ENCODE data around the gene GATAD1. TPM values are rescaled to one million over a fixed set of nuclear protein-coding genes. Genes with fewer than 3 reads are reported as not detected.

Gene GATAD1
- total and polyA plus RNA-seq, 2 of the 8 experiments (the other 6 are each of a cell fraction or from before 2014, with no cell fraction given): 17.1 to 34.7 TPM

DNA sequence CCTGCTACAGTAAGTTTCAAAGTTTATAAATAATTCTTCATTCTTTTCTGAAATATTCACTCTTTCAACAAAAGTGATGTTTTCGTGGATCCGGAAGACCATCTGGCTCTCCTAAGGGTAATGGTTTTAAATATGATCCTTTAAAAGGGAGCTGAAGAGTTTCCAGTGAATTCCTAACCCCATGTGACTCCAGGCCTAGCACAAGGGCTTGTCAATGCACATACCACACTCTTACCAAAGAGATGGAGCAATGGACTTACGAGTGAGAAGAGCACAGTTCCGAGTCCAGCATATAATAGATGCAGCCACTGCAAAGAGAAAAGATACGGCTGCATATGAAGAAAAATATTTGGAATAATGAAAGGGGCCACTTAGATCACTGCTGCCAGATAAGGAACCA is 32.1 kb upstream of the GATAD1 start (continued):
- TF ChIP-seq, protein P1, sequence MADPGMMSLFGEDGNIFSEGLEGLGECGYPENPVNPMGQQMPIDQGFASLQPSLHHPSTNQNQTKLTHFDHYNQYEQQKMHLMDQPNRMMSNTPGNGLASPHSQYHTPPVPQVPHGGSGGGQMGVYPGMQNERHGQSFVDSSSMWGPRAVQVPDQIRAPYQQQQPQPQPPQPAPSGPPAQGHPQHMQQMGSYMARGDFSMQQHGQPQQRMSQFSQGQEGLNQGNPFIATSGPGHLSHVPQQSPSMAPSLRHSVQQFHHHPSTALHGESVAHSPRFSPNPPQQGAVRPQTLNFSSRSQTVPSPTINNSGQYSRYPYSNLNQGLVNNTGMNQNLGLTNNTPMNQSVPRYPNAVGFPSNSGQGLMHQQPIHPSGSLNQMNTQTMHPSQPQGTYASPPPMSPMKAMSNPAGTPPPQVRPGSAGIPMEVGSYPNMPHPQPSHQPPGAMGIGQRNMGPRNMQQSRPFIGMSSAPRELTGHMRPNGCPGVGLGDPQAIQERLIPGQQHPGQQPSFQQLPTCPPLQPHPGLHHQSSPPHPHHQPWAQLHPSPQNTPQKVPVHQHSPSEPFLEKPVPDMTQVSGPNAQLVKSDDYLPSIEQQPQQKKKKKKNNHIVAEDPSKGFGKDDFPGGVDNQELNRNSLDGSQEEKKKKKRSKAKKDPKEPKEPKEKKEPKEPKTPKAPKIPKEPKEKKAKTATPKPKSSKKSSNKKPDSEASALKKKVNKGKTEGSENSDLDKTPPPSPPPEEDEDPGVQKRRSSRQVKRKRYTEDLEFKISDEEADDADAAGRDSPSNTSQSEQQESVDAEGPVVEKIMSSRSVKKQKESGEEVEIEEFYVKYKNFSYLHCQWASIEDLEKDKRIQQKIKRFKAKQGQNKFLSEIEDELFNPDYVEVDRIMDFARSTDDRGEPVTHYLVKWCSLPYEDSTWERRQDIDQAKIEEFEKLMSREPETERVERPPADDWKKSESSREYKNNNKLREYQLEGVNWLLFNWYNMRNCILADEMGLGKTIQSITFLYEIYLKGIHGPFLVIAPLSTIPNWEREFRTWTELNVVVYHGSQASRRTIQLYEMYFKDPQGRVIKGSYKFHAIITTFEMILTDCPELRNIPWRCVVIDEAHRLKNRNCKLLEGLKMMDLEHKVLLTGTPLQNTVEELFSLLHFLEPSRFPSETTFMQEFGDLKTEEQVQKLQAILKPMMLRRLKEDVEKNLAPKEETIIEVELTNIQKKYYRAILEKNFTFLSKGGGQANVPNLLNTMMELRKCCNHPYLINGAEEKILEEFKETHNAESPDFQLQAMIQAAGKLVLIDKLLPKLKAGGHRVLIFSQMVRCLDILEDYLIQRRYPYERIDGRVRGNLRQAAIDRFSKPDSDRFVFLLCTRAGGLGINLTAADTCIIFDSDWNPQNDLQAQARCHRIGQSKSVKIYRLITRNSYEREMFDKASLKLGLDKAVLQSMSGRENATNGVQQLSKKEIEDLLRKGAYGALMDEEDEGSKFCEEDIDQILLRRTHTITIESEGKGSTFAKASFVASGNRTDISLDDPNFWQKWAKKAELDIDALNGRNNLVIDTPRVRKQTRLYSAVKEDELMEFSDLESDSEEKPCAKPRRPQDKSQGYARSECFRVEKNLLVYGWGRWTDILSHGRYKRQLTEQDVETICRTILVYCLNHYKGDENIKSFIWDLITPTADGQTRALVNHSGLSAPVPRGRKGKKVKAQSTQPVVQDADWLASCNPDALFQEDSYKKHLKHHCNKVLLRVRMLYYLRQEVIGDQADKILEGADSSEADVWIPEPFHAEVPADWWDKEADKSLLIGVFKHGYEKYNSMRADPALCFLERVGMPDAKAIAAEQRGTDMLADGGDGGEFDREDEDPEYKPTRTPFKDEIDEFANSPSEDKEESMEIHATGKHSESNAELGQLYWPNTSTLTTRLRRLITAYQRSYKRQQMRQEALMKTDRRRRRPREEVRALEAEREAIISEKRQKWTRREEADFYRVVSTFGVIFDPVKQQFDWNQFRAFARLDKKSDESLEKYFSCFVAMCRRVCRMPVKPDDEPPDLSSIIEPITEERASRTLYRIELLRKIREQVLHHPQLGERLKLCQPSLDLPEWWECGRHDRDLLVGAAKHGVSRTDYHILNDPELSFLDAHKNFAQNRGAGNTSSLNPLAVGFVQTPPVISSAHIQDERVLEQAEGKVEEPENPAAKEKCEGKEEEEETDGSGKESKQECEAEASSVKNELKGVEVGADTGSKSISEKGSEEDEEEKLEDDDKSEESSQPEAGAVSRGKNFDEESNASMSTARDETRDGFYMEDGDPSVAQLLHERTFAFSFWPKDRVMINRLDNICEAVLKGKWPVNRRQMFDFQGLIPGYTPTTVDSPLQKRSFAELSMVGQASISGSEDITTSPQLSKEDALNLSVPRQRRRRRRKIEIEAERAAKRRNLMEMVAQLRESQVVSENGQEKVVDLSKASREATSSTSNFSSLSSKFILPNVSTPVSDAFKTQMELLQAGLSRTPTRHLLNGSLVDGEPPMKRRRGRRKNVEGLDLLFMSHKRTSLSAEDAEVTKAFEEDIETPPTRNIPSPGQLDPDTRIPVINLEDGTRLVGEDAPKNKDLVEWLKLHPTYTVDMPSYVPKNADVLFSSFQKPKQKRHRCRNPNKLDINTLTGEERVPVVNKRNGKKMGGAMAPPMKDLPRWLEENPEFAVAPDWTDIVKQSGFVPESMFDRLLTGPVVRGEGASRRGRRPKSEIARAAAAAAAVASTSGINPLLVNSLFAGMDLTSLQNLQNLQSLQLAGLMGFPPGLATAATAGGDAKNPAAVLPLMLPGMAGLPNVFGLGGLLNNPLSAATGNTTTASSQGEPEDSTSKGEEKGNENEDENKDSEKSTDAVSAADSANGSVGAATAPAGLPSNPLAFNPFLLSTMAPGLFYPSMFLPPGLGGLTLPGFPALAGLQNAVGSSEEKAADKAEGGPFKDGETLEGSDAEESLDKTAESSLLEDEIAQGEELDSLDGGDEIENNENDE (IDR thresholded peaks at IDR 0.05; ENCODE audit: insufficient replicate concordance, low read length): no peak
- TF ChIP-seq BRCA1 (IDR thresholded peaks at IDR 0.05; ENCODE audit: low read depth, low read length): no peak
- no peak for TF ChIP-seq CREB1 (IDR thresholded peaks at IDR 0.05)
- TF ChIP-seq NANOG (IDR thresholded peaks at IDR 0.05; ENCODE audit: insufficient read depth, low read depth, low read length, poor library complexity, severe bottlenecking): no peak
- no peak for TF ChIP-seq CBX8 (IDR thresholded peaks at IDR 0.05; ENCODE audit: borderline replicate concordance, low read depth, low read length)
